Embryonic facial prominence (tissue), 1 donor: ENCODE results near the gene RTL10.

Experiments used
- DNase-seq: peaks from one replicate; pipeline ENCODE4 v3.0.0-alpha.2; 2016; ENCODE audit errors: extremely low spot score

The RTL10 gene

GRCh38 chr22:19809741-19810140 is 44.9 kb downstream of the RTL10 start:
- no peak for DNase-seq

- DNase-seq: no peak
These were observed 45.7 kb downstream of the RTL10 start for GRCh38 chr22:19808873-19809478.

- no peak for DNase-seq
These were observed 46.5 kb downstream of the RTL10 start for GRCh38 chr22:19807914-19808872.

- DNase-seq: no peak
These were observed 47.3 kb downstream of the RTL10 start for GRCh38 chr22:19807161-19807913.

GRCh38 chr22:19806213-19807160 is 48.2 kb downstream of the RTL10 start:
- no peak for DNase-seq

GRCh38 chr22:19805821-19806212 is 48.9 kb downstream of the RTL10 start:
- no peak for DNase-seq
